Stimulated activated CD8-positive, alpha-beta memory T cell treated with anti-CD3 and anti-CD28 coated beads, Interleukin-4, amount 100 ng/mL, for 1 hour (primary cell): Measurements from ENCODE around the gene MYO5B.

Experiments used
- DNase-seq, 2 donors: peaks; one replicate each; pipeline ENCODE4 v3.0.0-alpha.2; 2020; ENCODE audit warnings: low read depth in 2 of 2, low spot score in 1 of 2

MYO5B gene

GRCh38 chr18:49973592-49973991, 221.4 kb downstream of the MYO5B start:
- DNase-seq: no peak

DNA sequence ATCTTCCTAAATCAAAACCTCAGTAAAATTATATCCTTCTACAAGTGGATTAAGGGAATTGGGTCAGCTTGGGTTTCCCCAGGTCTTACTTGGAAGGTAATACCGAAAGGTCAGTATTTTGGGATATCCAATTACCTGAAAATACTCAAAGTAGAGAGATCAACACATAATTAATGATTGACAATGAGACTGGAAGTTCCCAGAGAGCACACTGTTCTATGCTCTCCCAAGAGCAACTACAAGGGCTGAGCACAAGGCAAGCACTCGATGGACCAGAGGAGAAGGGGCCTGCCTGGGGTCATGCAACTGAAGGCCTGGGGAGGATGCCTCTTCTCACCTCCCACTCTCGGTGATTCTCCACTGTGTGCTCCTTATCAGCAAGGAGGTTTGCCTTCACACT, 222.4 kb downstream of the MYO5B start:
- DNase-seq: no peak

GRCh38 chr18:49971462-49971861, 223.5 kb downstream of the MYO5B start:
- no peak for DNase-seq

DNA sequence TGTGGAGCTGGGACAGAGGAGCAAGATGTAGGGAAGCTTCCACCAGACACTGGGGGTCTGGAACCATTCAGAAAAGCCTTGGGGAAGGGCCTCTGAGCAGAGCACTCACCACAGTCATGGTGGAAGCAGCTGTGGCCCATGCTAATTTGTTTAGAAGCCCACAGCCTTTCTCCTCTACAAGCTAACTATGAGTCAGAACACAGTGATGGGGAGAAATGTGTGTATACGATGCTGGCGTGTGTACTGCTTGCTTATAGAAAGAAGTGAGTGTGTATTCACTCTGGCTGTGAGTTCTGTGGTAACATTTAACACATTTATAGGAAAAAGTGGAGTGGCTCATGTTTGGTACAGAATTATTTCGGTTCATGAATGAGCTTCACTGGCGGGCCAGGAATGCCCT, 224.6 kb downstream of the MYO5B start:
- no peak for DNase-seq

DNA sequence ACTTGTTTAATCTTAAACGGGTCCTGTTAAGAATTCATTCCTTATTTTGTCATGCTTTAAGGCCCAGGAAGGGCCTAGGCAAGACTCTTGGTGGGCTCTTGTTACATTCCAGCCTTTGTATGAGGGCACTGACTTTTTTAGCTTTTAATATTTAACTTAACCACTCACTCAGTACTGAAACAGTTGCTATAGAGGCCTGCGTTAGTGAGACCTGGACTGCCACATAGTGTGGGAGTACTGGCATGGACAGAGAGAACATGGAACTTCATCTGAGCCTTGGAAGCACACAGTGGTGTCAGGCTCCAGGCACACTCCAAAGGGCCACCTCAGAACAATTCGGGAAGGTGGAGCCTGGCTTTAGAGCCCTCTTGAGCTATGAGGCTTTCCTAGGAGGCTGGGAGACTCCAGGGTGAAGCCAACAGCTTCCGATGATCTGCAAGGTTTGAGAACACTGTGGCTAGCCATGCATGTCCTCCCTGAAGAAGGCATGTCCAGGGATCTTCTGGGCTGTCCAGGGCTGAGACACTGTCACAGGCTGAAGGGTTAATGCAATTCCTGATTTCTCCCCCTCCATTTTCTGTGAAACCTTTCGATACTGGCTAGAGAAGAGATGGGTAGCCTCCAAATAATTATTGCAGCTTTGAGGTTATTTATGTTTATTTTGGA, 226.2 kb downstream of the MYO5B start:
- no peak for DNase-seq

GRCh38 chr18:49967636-49968313, 227.2 kb downstream of the MYO5B start:
- DNase-seq: no peak

- DNase-seq: no peak
Measured at GRCh38 chr18:49967171-49967570, 227.8 kb downstream of the MYO5B start.

DNA sequence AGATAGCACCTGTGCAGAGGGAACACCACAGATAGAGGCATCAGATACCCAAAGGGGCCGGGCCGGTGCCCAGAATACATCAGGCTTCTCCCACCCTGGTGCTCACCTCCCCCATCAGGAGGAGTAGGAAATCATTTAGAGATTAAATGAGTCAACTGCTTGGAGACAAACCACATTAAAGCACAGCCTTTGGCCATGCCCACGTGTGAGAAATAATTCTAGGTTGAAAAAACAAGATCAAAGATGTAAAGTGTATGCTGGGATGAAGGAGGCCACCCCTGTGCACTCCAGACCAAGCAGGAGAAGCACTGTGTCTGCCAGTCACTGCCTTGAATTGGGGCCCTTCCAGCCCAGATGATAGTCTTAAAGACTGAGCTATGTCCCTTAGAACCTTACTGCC, 228.9 kb downstream of the MYO5B start:
- no peak for DNase-seq

GRCh38 chr18:49963217-49963616, 231.7 kb downstream of the MYO5B start:
- no peak for DNase-seq

GRCh38 chr18:49961271-49961670, 233.7 kb downstream of the MYO5B start:
- DNase-seq: no peak

DNA sequence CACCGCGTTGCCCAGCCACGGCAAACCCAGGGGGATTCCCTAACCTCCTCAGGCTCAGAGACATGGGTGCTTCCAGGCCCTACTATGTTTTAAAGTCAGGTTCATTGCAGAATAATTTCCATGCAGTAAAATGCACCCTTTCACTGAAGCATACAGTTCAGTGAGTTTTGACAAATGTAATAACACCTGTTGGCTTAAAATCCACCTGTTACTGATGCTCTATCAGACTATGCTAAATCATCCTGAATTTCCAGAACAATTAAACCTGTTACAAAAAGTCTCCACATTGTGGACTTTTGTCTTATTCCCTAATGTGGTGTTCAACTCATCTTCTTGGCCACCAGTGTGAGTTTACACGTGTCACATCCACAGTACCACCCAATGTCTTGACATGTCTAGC, 234.6 kb downstream of the MYO5B start:
- no peak for DNase-seq

- DNase-seq: no peak
Measured at GRCh38 chr18:49959176-49959575, 235.8 kb downstream of the MYO5B start.

DNA sequence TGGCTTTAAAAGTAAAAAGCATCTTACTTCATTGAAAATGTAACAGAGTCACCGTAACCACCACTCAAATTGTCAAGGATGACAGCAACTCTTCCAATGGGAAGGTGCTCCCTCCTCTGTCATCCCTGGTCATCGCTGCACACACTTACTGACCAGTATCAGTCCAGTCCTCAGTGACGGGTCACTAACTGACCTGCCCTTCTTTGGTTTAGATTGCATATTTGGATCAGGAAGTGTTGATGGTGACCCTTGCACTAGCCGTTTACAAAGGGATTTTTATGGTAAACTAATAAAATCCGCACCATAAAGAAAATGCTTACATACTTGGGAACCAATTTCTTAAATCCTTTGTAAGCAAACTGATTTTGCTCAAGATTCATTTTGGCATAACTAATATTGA, 239.7 kb downstream of the MYO5B start:
- no peak for DNase-seq

- no peak for DNase-seq
Measured at GRCh38 chr18:49953391-49953790, 241.6 kb downstream of the MYO5B start.

DNA sequence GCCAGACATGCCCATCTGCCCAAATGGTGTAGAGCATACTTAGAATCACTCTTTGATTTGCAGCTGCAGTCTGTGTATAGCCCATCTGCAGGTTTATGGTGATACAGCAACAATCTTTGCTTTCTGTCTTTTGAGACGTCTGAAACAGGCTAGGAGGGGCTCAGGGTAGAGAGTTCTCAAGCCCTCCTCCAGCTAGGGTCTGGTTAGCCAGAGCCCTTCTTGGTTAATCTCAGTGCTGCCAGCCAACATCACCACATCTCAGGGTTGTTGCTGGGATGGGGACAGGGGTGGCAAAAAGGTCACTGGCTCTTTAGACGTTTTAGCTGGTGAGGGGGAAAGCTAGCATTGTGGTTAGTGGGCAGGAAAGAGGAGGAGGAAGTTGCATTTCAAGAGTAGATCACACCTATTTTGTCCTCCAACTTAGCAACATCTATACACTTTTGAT, 245.0 kb downstream of the MYO5B start:
- DNase-seq: no peak

DNA sequence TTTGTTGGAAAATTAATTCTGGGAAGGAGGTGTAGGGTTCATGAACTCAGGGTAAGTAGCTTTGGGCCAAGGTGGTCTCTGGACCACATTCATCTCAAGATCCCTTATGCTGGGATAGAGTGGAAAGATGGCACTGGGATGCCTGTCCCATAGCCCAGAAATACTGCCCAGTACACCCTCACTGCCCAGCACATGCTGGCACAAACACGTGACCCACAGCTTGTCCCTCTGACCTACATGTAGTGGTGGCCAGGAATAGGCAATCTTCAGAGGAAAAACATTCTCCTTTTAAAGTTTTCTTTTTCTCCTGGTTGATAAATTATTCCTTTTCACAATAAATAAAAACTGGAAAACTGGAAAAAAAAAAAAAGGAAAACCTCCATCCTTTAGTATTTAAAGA, 246.0 kb downstream of the MYO5B start:
- DNase-seq: no peak

GRCh38 chr18:49944663-49945062, 250.3 kb downstream of the MYO5B start:
- DNase-seq: no peak

DNA sequence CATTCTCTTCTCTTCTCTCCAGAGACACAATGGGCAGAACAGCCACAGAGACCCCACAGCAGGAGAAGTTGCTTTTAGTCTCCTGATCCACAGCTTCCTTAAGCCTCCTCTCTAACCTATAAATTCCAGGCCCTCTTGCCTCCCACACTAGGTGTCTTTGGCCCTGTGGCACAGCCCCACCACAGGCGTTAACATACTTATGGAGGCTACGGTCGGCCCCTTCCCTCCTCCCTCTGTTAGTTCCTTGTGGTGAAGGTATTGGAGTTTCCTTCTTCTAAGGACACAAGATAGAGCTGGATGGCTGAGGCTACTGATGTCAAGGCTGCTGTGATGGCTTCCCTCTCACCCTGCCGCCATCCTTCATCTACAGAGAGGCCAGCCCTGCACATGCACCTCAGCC, 258.1 kb downstream of the MYO5B start:
- no peak for DNase-seq

GRCh38 chr18:49935215-49935614, 259.7 kb downstream of the MYO5B start:
- DNase-seq: no peak

DNA sequence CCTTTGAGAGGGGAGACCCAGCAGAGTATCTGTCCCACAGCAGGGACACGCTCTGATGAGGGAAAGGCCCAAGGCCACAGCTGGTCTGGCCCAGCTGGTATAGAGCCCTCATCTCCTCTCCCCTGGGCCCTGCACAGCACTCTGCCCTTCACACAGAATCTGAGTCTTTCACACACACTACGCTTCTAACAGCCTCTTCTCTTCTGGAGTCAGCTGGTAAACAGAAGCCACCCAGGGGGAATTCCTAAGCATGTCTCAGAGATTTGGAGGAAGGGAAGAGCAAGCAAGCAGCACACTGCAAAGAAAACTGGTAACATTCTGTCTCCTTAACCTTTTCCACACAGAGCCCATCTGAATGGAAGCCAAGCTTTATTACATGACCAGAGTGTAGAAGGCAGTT, 260.5 kb downstream of the MYO5B start:
- DNase-seq: no peak

DNA sequence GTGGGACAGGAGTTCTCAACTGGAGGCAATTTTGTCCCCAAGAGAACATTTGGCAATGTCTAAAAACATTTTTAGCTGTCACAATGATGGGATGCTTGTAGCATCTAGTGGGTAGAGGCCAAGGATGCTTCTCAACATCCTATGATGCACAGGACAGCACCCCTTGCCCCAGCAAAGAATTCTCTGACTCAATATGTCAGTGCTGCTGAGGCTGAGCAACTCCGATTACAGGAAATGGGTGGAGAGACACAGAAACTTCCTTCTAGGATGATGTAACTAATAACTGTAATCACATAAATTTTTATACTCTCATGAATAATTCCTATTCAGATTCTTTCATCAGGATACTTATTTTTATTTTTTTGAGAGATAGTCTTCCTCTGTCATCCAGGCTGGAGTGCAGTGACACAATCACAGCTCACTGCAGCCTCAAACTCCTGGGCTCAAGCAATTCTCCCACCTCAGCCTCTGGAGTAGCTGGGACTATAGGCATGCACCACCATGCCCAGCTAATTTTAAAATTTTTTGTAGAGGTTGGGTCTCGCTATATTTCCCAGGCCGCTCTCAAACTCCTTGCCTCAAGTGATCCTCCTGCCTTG, 261.3 kb downstream of the MYO5B start:
- no peak for DNase-seq

- no peak for DNase-seq
Measured at GRCh38 chr18:49931760-49932159, 263.2 kb downstream of the MYO5B start.

GRCh38 chr18:49931179-49931578, 263.8 kb downstream of the MYO5B start:
- no peak for DNase-seq
